PC-3 (cell line): Measurements from ENCODE around the gene SMYD3. TPM values are rescaled to one million over a fixed set of nuclear protein-coding genes. Genes with fewer than 3 reads are reported as not detected.

Experiments used
- ATAC-seq: fragments of 200-7000 bp; cut with Tn5 transposase; 2 replicates; pipeline ENCODE4 v1.9.1; 2020; ENCODE audit warnings: mild to moderate bottlenecking, moderate library complexity
- BruUV-seq: library from RNA; stranded (reverse); fragments of 400-500 nt; replicated peaks from 2 replicates; lab custom pipeline; 2021; lab: Mats Ljungman, UMichigan
- CTCF ChIA-PET: fragments of 300-600 bp; sonication (Branson Sonifier 250); formaldehyde crosslinking; loops from one replicate; lab custom pipeline; 2022; ENCODE audit warnings: antibody characterized with exemption; lab: Charles Lee
- POLR2A ChIA-PET: fragments of 300-600 bp; sonication (Branson Sonifier 250); formaldehyde crosslinking; loops from one replicate; lab custom pipeline; 2022; ENCODE audit warnings: antibody characterized with exemption; ENCODE audit not compliant: unreplicated experiment; lab: Charles Lee
- DNase-seq: peaks from one replicate; pipeline ENCODE4 v3.0.0-alpha.2; 2015
- H2AFZ ChIP-seq: fragments of 300-600 bp; sonication (generic); 2 replicates; pipeline ENCODE4 v1.6.0; 2016; ENCODE audit warnings: antibody characterized with exemption, low read length
- H3F3A ChIP-seq: fragments of 300-600 bp; sonication (generic); one replicate; pipeline ENCODE4 v1.6.0; 2017; ENCODE audit warnings: antibody characterized with exemption, low read length, control low read depth, mild to moderate bottlenecking; ENCODE audit not compliant: unreplicated experiment
- H3K27ac ChIP-seq: fragments of 300-600 bp; sonication (generic); 2 replicates; pipeline ENCODE4 v1.5.1; 2016; ENCODE audit warnings: mild to moderate bottlenecking, low read length
- H3K27me3 ChIP-seq: fragments of 300-600 bp; sonication (generic); 2 replicates; pipeline ENCODE4 v1.6.1; 2016; ENCODE audit warnings: low read length, mixed read lengths
- H3K36me3 ChIP-seq: fragments of 300-600 bp; sonication (generic); 2 replicates; pipeline ENCODE4 v1.6.1; 2016; ENCODE audit warnings: low read depth, mixed run types, low read length, mixed read lengths
- H3K4me1 ChIP-seq: fragments of 300-600 bp; sonication (generic); 2 replicates; pipeline ENCODE4 v1.5.1; 2016; ENCODE audit warnings: low read length; ENCODE audit not compliant: insufficient read depth
- H3K4me2 ChIP-seq: fragments of 300-600 bp; sonication (generic); 2 replicates; pipeline ENCODE4 v1.6.0; 2016; ENCODE audit warnings: low read length
- H3K4me3 ChIP-seq: fragments of 300-600 bp; sonication (generic); 2 replicates; pipeline ENCODE4 v1.5.1; 2016; ENCODE audit warnings: mild to moderate bottlenecking, low read length, mixed read lengths
- H3K79me2 ChIP-seq: fragments of 300-600 bp; sonication (generic); 2 replicates; pipeline ENCODE4 v1.6.1; 2017; ENCODE audit warnings: low read length, mixed read lengths
- H3K9ac ChIP-seq: fragments of 300-600 bp; sonication (generic); 2 replicates; pipeline ENCODE4 v1.6.0; 2016; ENCODE audit warnings: mild to moderate bottlenecking, low read length
- H3K9me2 ChIP-seq: fragments of 300-600 bp; sonication (generic); replicated peaks from 2 replicates; pipeline ENCODE4 v1.6.1; 2016; ENCODE audit warnings: mixed run types, low read length, mixed read lengths
- H3K9me3 ChIP-seq: fragments of 300-600 bp; sonication (generic); 2 replicates; pipeline ENCODE4 v1.6.1; 2016; ENCODE audit warnings: low read length, mixed read lengths
- H4K20me1 ChIP-seq: fragments of 300-600 bp; sonication (generic); 2 replicates; pipeline ENCODE4 v1.6.1; 2016; ENCODE audit warnings: low read length, mixed read lengths
- EZH2 ChIP-seq: fragments of 300-600 bp; sonication (generic); IDR thresholded peaks from one replicate; pipeline ENCODE4 v1.6.1; 2017; ENCODE audit warnings: antibody characterized with exemption, mild to moderate bottlenecking, low read length; ENCODE audit not compliant: unreplicated experiment
- EZH2phosphoT487 ChIP-seq: fragments of 300-600 bp; sonication (generic); IDR thresholded peaks from 2 replicates; pipeline ENCODE4 v1.6.1; 2018; ENCODE audit warnings: mild to moderate bottlenecking, antibody characterized with exemption, low read length, borderline replicate concordance
- intact Hi-C: fragments of 100-400 bp; cut with micrococcal nuclease; formaldehyde crosslinking; loops from 2 replicates; pipeline ENCODE4 v1.9.0; 2023
- total RNA-seq: library from RNA; depleted of rRNA; stranded (reverse); fragments of >200 nt; gene quantifications from 2 replicates; pipeline ENCODE4 v1.2.3, GENCODE V29; 2014
- TF ChIP-seq, protein P1 (sequence below): fragments of 300-600 bp; sonication (generic); conservative IDR thresholded peaks from 2 replicates; pipeline ENCODE4 v1.5.1; 2017; ENCODE audit warnings: antibody characterized with exemption, low read depth, mild to moderate bottlenecking, low read length

SMYD3 gene
- total RNA-seq, 1 experiment from 2014 or later: 33.0 TPM

DNA sequence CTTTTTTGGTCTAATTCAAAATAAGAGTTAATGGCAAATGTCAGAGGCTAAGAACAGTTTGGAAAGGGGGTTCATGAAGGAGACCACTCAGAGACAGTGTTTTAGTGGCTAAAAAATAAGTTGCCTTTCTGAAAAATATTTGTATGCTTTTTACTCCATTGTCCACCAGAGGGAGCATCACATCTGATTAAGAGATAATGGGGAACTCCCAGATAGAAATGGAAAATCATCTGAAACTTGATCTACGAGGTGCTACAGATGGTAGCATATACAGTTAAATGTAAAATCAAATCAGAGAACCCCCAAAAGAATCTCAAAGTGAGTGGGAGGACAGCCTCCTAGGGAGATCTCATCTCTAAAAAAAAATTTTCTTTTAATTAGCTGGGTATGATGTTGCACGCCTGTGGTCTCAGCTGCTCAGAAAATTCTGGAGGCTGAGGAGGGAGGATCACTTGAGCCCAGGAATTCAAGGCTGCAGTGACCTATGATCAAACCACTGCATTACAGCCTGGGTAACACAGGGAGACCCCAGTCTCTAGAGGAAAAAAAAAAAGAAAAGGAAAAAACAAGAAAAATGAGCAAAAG, 9.7 kb downstream of the SMYD3 start:
- no TSS peak for BruUV-seq
- H3K4me2 ChIP-seq: no peak overlapping the region
- CTCF ChIA-PET: interaction anchor here (0.6 to 1.0 kb wide), 2 partner anchors 29 to 35 kb away, joined by 4 to 5 read pairs; no protein-coding TSS in a partner anchor
- no peaks in the 10 kb centered on the region for H3K27me3 ChIP-seq
- ATAC-seq (peak; percentile 52), DNase-seq (peak; percentile 92)
- H3K9me3 ChIP-seq: no peaks in the 10 kb centered on the region
- H4K20me1 ChIP-seq: peaks cover 2% of the 10 kb centered on the region; the same call in 1 of the 2 replicates
- no peak overlapping the region for H3K4me3 ChIP-seq
- peaks cover 3% of the 10 kb centered on the region for H3F3A ChIP-seq
- H3K9ac ChIP-seq: no peak overlapping the region
- no peak overlapping the region for H2AFZ ChIP-seq
- TF ChIP-seq EZH2: no peak
- TF ChIP-seq, protein P1, sequence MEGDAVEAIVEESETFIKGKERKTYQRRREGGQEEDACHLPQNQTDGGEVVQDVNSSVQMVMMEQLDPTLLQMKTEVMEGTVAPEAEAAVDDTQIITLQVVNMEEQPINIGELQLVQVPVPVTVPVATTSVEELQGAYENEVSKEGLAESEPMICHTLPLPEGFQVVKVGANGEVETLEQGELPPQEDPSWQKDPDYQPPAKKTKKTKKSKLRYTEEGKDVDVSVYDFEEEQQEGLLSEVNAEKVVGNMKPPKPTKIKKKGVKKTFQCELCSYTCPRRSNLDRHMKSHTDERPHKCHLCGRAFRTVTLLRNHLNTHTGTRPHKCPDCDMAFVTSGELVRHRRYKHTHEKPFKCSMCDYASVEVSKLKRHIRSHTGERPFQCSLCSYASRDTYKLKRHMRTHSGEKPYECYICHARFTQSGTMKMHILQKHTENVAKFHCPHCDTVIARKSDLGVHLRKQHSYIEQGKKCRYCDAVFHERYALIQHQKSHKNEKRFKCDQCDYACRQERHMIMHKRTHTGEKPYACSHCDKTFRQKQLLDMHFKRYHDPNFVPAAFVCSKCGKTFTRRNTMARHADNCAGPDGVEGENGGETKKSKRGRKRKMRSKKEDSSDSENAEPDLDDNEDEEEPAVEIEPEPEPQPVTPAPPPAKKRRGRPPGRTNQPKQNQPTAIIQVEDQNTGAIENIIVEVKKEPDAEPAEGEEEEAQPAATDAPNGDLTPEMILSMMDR: peak; percentile 95
- no peak for TF ChIP-seq EZH2phosphoT487
- peaks cover 74% of the 10 kb centered on the region for H3K79me2 ChIP-seq
- H3K4me1 ChIP-seq: peaks cover 12% of the 10 kb centered on the region
- intact Hi-C loops: loop anchor here (1.0 kb wide), 3 partner anchors 32 to 257 kb away; no protein-coding TSS in a partner anchor
- peaks cover 10% of the 10 kb centered on the region; the same call in 1 of the 2 replicates for H3K36me3 ChIP-seq
- no peaks in the 10 kb centered on the region for H3K9me2 ChIP-seq
- no peak overlapping the region for H3K27ac ChIP-seq
- POLR2A ChIA-PET: no interaction called here

GRCh38 chr1:246492611-246493245, 14.4 kb downstream of the SMYD3 start:
- CTCF ChIA-PET: no interaction called here
- no peaks in the 10 kb centered on the region for H3K9me2 ChIP-seq
- DNase-seq (peak; percentile 83), ATAC-seq (peak; percentile 87)
- H3K79me2 ChIP-seq: peaks cover 74% of the 10 kb centered on the region
- no peaks in the 10 kb centered on the region for H3K4me1 ChIP-seq
- TF ChIP-seq, protein P1: peak; percentile 94
- TF ChIP-seq EZH2phosphoT487: no peak
- no peak overlapping the region for H3K27ac ChIP-seq
- H2AFZ ChIP-seq: no peak overlapping the region
- H3K4me2 ChIP-seq: no peak overlapping the region
- H4K20me1 ChIP-seq: peaks cover 6% of the 10 kb centered on the region; the same call in 1 of the 2 replicates
- no peaks in the 10 kb centered on the region for H3K27me3 ChIP-seq
- no peaks in the 10 kb centered on the region for H3K36me3 ChIP-seq
- no peak overlapping the region for H3K4me3 ChIP-seq
- no peaks in the 10 kb centered on the region for H3F3A ChIP-seq
- intact Hi-C loops: loop anchor here (1.0 to 5.0 kb wide), 3 partner anchors 212 to 1339 kb away; no protein-coding TSS in a partner anchor
- no peak overlapping the region for H3K9ac ChIP-seq
- no peaks in the 10 kb centered on the region for H3K9me3 ChIP-seq
- POLR2A ChIA-PET: no interaction called here
- no TSS peak for BruUV-seq
